Heart right ventricle (tissue), 16 donors: ENCODE results near the gene ATXN1. TPM values are rescaled to one million over a fixed set of nuclear protein-coding genes. Genes with fewer than 3 reads are reported as not detected.

Experiments used
- ATAC-seq, 8 donors: fragments of 200-7000 bp; cut with Tn5 transposase; one replicate each; pipeline ENCODE4 v1.9.1; 2020; ENCODE audit warnings: mild to moderate bottlenecking in 8 of 8, moderate library complexity in 8 of 8, moderate number of reproducible peaks in 1 of 8
- DNase-seq, 2 donors: peaks; one replicate each; pipeline ENCODE4 v3.0.0-alpha.2; 2020
- H3K27ac ChIP-seq, 10 donors: fragments of 200-600 bp; sonication (generic) in 2 of 10; one replicate each; pipeline versions ENCODE4 v1.5.0 to v1.8.0; 2020 to 2022; ENCODE audit warnings: mild to moderate bottlenecking in 3 of 10
- H3K27me3 ChIP-seq, 7 donors: fragments of 200-600 bp; one replicate each; pipeline ENCODE4 v1.8.0; 2021 to 2022; ENCODE audit warnings: mild to moderate bottlenecking in 2 of 7
- H3K36me3 ChIP-seq, 9 donors: fragments of 200-600 bp; sonication (generic) in 1 of 9; one replicate each; pipeline versions ENCODE4 v1.5.0 to v1.8.0; 2020 to 2022; ENCODE audit warnings: mild to moderate bottlenecking in 2 of 9
- H3K4me1 ChIP-seq, 9 donors: fragments of 200-600 bp; sonication (generic) in 1 of 9; one replicate each; pipeline versions ENCODE4 v1.5.0 to v1.8.0; 2020 to 2022; ENCODE audit warnings: mild to moderate bottlenecking in 4 of 9
- H3K4me3 ChIP-seq, 10 donors: fragments of 200-600 bp; sonication (generic) in 2 of 10; one replicate each; pipeline versions ENCODE4 v1.5.0 to v1.8.0; 2020 to 2022; ENCODE audit warnings: mild to moderate bottlenecking in 7 of 10, moderate library complexity in 2 of 10
- H3K9me3 ChIP-seq, 11 donors: fragments of 200-600 bp in 10 of 11; sonication (generic) in 2 of 11; one replicate each; pipeline versions ENCODE4 v1.5.0 to v1.8.0; 2013 to 2022; ENCODE audit warnings: mild to moderate bottlenecking in 2 of 11, control low read depth in 1 of 11, moderate library complexity in 1 of 11
- WGBS, 2 donors: extraction: QIAGEN DNeasy Blood & Tissue Kit; methylation state at CpG; one replicate each; pipeline ENCODE4 v1.1.7; 2013; ENCODE audit warnings: inconsistent platforms in 1 of 2; 5-methylcytosine and 5-hydroxymethylcytosine counted together
- intact Hi-C, 10 donors: fragments of 100-400 bp; cut with DNase I; formaldehyde crosslinking; loops; one replicate each; pipeline versions ENCODE4 v1.11.1 to v1.14.2; 2022
- polyA plus RNA-seq, 2 donors: library from polyadenylated mRNA; stranded (reverse); fragments of 200-250 nt; gene quantifications; one replicate each; pipeline ENCODE4 v1.2.3, GENCODE V29; 2013
- total RNA-seq, 10 donors: library from RNA; stranded (reverse); fragmentation: NEBNext Ultra II Directional in 3 of 10; extraction: Animal tissue kit (Norgen Biotek cat#: 25700) in 3 of 10; gene quantifications; one replicate each; pipeline versions ENCODE4 v1.2.1 to v1.2.4, GENCODE V29; 2021 to 2023
- TF ChIP-seq, protein P1 (sequence below), 9 donors: fragments of 200-600 bp; sonication (generic) in 2 of 9; IDR thresholded peaks; one replicate each; pipeline versions ENCODE4 v1.5.0 to v1.8.0; 2021 to 2022; ENCODE audit warnings: antibody characterized with exemption in 9 of 9, mild to moderate bottlenecking in 5 of 9, moderate library complexity in 1 of 9
- donor health status: Arrhythmogenic right ventricular cardiomyopathy.
- donor health status: ischemic (EF 13 %, LVEDD 7.1; RV severe dilation, severe dysfunction).
- donor health status: healthy with polysubstance abuse.
- donor health status: DM: no; HTN: yes; CAD: no.
- donor health status: DM: no; HTN: no; CAD: no.
- donor health status: ischemic (EF 25% LVEDD 6.9; RV normal size, moderate dysfunction).
- donor health status: ischemic (EF 25% LVEDD 5.7; RV mildly dilated, moderate dysfunction).
- donor health status: healthy.
- donor health status: DM: yes; HTN: yes; CAD: no.
- donor health status: Ischemic cardiomyopathy.
- donor health status: ischemic (EF 35%, LVEDD 5.7; RV mildly dilated, moderate dysfunction).
- donor health status: nonischemic (EF 11% LVEDD 7.7; RV severe dilation, severe dysfunction).
- donor health status: DM: yes; HTN: yes; CAD: no.
- donor health status: PGD.
- donor health status: ischemic (EF 29% LVEDD 5.4; RV normal size, mild dysfunction).
- donor health status: nonischemic (EF 23%, LVEDD 6.1; RV moderate dilation, normal function).

The ATXN1 gene
- total and polyA plus RNA-seq, 12 donors, result 4.1 to 46.5 (median 40.3) TPM

GRCh38 chr6:16377470-16377869 is 383.8 kb downstream of the ATXN1 start:
- ATAC-seq (peak in 3 of 8 donors; percentile 16 to 19 (median 17)), DNase-seq (no peak)
- Histone ChIP-seq H3K9me3 (no peaks in the 10 kb centered on the region), H3K36me3 (no peaks in the 10 kb centered on the region), H3K27me3 (no peaks in the 10 kb centered on the region), H3K4me1 (peaks cover 2 to 50% (median 23%) of the 10 kb centered on the region in 9 donors), H3K27ac (peak overlapping the region in 1 of 10 donors; percentile 32), H3K4me3 (no peak overlapping the region)
- TF ChIP-seq, protein P1, sequence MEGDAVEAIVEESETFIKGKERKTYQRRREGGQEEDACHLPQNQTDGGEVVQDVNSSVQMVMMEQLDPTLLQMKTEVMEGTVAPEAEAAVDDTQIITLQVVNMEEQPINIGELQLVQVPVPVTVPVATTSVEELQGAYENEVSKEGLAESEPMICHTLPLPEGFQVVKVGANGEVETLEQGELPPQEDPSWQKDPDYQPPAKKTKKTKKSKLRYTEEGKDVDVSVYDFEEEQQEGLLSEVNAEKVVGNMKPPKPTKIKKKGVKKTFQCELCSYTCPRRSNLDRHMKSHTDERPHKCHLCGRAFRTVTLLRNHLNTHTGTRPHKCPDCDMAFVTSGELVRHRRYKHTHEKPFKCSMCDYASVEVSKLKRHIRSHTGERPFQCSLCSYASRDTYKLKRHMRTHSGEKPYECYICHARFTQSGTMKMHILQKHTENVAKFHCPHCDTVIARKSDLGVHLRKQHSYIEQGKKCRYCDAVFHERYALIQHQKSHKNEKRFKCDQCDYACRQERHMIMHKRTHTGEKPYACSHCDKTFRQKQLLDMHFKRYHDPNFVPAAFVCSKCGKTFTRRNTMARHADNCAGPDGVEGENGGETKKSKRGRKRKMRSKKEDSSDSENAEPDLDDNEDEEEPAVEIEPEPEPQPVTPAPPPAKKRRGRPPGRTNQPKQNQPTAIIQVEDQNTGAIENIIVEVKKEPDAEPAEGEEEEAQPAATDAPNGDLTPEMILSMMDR (IDR thresholded peaks at IDR 0.05), result no peak
- 84 to 85% methylated on average over 9 of the region's 9 CpGs for WGBS, 2 donors
- intact Hi-C loops, result no loop called here

- H3K27me3 ChIP-seq, result no peaks in the 10 kb centered on the region
- peaks cover 2 to 53% (median 28%) of the 10 kb centered on the region in 9 donors for H3K4me1 ChIP-seq
- ATAC-seq (peak in 4 of 8 donors; percentile 32 to 68 (median 56)), DNase-seq (no peak)
- TF ChIP-seq, protein P1 (IDR thresholded peaks at IDR 0.05), result no peak
- H3K27ac ChIP-seq, result no peak overlapping the region
- 67 to 78% methylated on average over 3 of the region's 3 CpGs for WGBS, 2 donors
- intact Hi-C loops, result no loop called here
- H3K4me3 ChIP-seq, result no peak overlapping the region
- no peaks in the 10 kb centered on the region for H3K9me3 ChIP-seq
- no peaks in the 10 kb centered on the region for H3K36me3 ChIP-seq
These were observed 385.4 kb downstream of the ATXN1 start for GRCh38 chr6:16375843-16376242.

- ATAC-seq, result no peak
These were observed 386.1 kb downstream of the ATXN1 start for GRCh38 chr6:16375206-16375605.

GRCh38 chr6:16374461-16375200 is 386.6 kb downstream of the ATXN1 start:
- Histone ChIP-seq H3K4me1 (peaks cover 2 to 44% (median 23%) of the 10 kb centered on the region in 9 donors), H3K9me3 (no peaks in the 10 kb centered on the region), H3K27ac (peak overlapping the region in 2 of 10 donors; percentile 6 to 37), H3K27me3 (no peaks in the 10 kb centered on the region), H3K36me3 (no peaks in the 10 kb centered on the region), H3K4me3 (no peak overlapping the region)
- DNase-seq, result no peak
- peak in 1 of 8 donors; percentile 33 for ATAC-seq
- intact Hi-C loops, result no loop called here
- TF ChIP-seq, protein P1 (IDR thresholded peaks at IDR 0.05), result no peak
- 91 to 94% methylated on average over 10 of the region's 10 CpGs for WGBS, 2 donors

More at GRCh38 chr6:16375206-16375605, 386.1 kb downstream of the ATXN1 start:
- H3K9me3 ChIP-seq, result no peaks in the 10 kb centered on the region
- no peak for DNase-seq
- TF ChIP-seq, protein P1 (IDR thresholded peaks at IDR 0.05), result no peak
- H3K4me1 ChIP-seq, result peaks cover 2 to 47% (median 23%) of the 10 kb centered on the region in 9 donors
- no peaks in the 10 kb centered on the region for H3K27me3 ChIP-seq
- intact Hi-C loops, result no loop called here
- peak overlapping the region in 2 of 10 donors; percentile 6 to 37 for H3K27ac ChIP-seq
- no peak overlapping the region for H3K4me3 ChIP-seq
- 28 to 43% methylated on average over 1 of the region's 1 CpG for WGBS, 2 donors
- no peaks in the 10 kb centered on the region for H3K36me3 ChIP-seq
